ENCODE results near the gene DNAI7.

- TF ChIP-seq EP300 (IDR thresholded peaks at IDR 0.05; ENCODE audit: borderline replicate concordance) (no peak), YY1 (IDR thresholded peaks at IDR 0.05; ENCODE audit: low read depth) (no peak), CREB1 (IDR thresholded peaks at IDR 0.05; ENCODE audit: low read depth) (no peak), TEAD4 (IDR thresholded peaks at IDR 0.05) (no peak), TAF1 (IDR thresholded peaks at IDR 0.05; ENCODE audit: low read depth) (no peak), NFIC (IDR thresholded peaks at IDR 0.05) (no peak), REST (IDR thresholded peaks at IDR 0.05; ENCODE audit: low read depth) (no peak), TCF12 (IDR thresholded peaks at IDR 0.05; ENCODE audit: low read depth) (no peak), FOXM1 (IDR thresholded peaks at IDR 0.05; ENCODE audit: borderline replicate concordance, low read depth) (no peak), RAD21 (IDR thresholded peaks at IDR 0.05; ENCODE audit: low read depth) (no peak), EGR1 (IDR thresholded peaks at IDR 0.05) (no peak), USF1 (IDR thresholded peaks at IDR 0.05) (no peak)
- TF ChIP-seq, protein P1, sequence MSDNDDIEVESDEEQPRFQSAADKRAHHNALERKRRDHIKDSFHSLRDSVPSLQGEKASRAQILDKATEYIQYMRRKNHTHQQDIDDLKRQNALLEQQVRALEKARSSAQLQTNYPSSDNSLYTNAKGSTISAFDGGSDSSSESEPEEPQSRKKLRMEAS (IDR thresholded peaks at IDR 0.05): no peak
These were observed 32.1 kb downstream of the DNAI7 start for GRCh38 chr12:25162866-25163265.

Measured in Ishikawa (cell line).